GM10248 (cell line): Measurements from ENCODE around the gene CHPF2.

Experiments
- CTCF ChIA-PET: fragments of 300-600 bp; sonication (Branson Sonifier 250); formaldehyde crosslinking; extraction: SDS; loops from one replicate; lab custom pipeline; 2021; ENCODE audit warnings: antibody characterized with exemption; lab: Yijun Ruan, JAX
- POLR2A ChIA-PET: fragments of 350-650 bp; sonication (Branson Sonifier 250); formaldehyde crosslinking; extraction: SDS; loops from one replicate; lab custom pipeline; 2020; ENCODE audit warnings: antibody characterized with exemption; lab: Yijun Ruan, JAX
- DNase-seq: peaks from one replicate; pipeline ENCODE4 v3.0.0; 2012; ENCODE audit errors: extremely low spot score
- CTCF ChIP-seq: IDR thresholded peaks from 2 replicates; pipeline ENCODE4 v1.5.1; 2012; ENCODE audit warnings: mild to moderate bottlenecking, low read depth; ENCODE audit errors: extremely low read depth, missing control alignments, control extremely low read depth

The CHPF2 gene

DNA sequence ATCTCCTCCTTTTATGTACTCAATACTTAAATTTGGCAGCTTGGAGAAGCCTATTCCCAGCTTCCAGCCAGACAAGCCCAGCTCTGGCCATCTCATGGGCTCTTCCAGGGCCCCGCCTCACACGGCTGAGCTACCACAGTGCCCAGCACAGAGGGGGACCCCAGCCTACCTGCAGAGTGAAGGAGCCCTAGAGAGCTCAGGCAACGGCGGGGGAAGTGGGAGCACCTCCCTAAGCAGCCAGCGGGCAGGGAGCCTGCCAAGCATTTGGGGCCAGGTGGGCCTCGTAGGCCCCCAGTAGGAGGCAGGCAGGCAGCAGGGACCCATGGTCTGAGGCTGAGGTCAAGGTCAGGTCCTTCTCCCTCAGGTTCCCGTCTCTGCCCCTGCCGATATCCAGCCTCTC is 45.3 kb downstream of the CHPF2 start:
- no peak for DNase-seq
- ChIA-PET POLR2A (no interaction called here), CTCF (interaction anchor here (1.1 kb wide), 1 partner anchor 24 kb away, joined by 4 read pairs; no protein-coding TSS in a partner anchor)
- TF ChIP-seq CTCF: no peak

- no peak for TF ChIP-seq CTCF
- POLR2A ChIA-PET: no interaction called here
These were observed 46.7 kb downstream of the CHPF2 start for GRCh38 chr7:151278949-151279348.

DNA sequence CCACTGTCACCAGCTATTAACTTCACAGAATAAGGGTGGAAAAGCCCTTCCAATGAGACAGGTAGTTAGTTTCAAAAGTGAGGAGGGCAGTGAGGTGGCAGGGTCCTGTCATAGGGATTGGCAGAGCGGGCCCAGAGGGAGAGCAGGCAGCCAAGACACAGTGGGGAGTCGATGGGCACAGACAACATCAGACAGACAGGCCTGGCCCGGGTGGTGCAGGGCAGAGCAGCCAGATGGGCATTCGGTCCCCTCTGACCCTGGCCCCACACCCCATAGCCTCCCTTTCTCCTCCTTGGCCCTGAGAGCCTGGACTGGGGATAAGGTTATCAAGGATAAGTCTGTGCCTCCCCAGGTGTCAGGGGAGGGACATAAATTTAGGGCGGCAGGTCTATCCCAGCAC is 47.6 kb downstream of the CHPF2 start:
- TF ChIP-seq CTCF: no peak
- CTCF ChIA-PET: interaction anchor here (2.2 kb wide), 1 partner anchor 36 kb away, joined by 6 read pairs; no protein-coding TSS in a partner anchor
- DNase-seq: no peak
- POLR2A ChIA-PET: no interaction called here

More at GRCh38 chr7:151278949-151279348, 46.7 kb downstream of the CHPF2 start:
- DNase-seq: no peak
- CTCF ChIA-PET: interaction anchor here (2.2 kb wide), 1 partner anchor 35 kb away, joined by 6 read pairs; no protein-coding TSS in a partner anchor

DNA sequence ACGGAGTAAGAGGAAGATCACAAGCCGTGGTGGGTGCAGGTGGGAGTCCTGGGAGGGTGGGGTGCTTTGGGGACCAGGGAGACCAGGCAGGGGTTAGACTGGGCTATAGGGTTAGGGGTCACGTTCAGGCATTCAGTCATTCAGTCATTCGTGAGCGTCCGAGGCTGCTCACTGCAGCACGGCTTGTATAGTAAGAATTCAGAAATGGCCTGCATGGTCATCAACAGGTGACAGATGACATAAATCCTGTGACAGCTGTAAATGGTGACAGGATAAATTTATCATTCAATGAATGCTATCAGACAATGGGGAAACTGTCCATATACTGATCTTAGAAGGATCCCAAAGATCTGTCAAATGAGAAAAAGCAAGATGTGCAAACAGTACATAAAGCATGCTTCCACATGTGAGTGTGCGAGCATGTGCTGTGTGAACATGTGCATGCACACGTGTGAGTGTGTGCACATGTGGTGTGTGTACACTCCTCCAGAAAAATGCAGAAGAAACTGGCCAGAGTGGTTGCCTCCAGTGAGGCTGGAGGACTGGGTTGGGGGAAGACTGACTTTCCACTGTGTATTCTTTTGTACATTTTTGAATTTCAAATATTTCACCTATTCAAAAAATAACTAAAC is 48.2 kb downstream of the CHPF2 start:
- TF ChIP-seq CTCF: no peak
- ChIA-PET CTCF (interaction anchor here (2.2 kb wide), 1 partner anchor 37 kb away, joined by 6 read pairs; no protein-coding TSS in a partner anchor), POLR2A (no interaction called here)
- DNase-seq: no peak

GRCh38 chr7:151281686-151282085 is 49.4 kb downstream of the CHPF2 start:
- CTCF ChIA-PET: interaction anchor here (1.1 to 1.6 kb wide), 3 partner anchors 8 to 36 kb away, joined by 3 to 6 read pairs (median 5); no protein-coding TSS in a partner anchor
- POLR2A ChIA-PET: no interaction called here
- TF ChIP-seq CTCF: no peak
- no peak for DNase-seq

GRCh38 chr7:151282111-151282510 is 49.8 kb downstream of the CHPF2 start:
- DNase-seq: no peak
- TF ChIP-seq CTCF: no peak
- ChIA-PET POLR2A (no interaction called here), CTCF (interaction anchor here (1.1 to 1.6 kb wide), 3 partner anchors 9 to 36 kb away, joined by 3 to 6 read pairs (median 5); no protein-coding TSS in a partner anchor)
